SH-SY5Y (cell line): Measurements from ENCODE around the gene NEMP2.

Experiments used
- GATA2 ChIP-seq: IDR thresholded peaks from 2 replicates; pipeline ENCODE4 v1.6.1; 2011; ENCODE audit warnings: mild to moderate bottlenecking, low read depth, low read length
- GATA3 ChIP-seq: IDR thresholded peaks from 2 replicates; pipeline ENCODE4 v1.6.1; 2011; ENCODE audit warnings: low read depth, mild to moderate bottlenecking, low read length, moderate library complexity

DNA sequence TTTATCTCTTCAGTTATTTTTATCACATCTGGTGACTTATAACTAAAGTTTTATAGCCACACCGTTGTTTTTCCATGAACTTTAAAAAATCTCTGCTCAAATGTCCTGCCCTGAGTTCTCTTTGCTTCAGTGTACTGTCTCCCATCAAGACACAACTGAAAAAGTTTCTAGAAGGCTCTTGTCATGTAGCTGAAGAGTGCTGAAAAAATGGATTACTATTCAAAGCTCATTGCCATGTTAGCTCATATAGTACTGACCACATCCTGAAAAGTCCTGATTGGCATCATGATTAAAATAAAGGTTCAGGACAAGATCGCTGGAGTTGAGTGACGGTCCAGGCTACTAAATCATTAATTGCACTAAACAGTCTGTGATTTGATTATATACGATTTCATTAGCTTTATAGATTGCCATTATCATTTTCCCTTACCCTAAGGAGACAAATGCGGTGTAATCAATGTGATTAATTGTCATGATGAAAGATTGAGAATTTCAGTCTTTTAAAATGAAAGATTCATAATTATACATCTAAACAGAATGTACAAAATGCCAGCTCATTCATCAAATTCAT, 64.2 kb downstream of the NEMP2 start:
- no peak for TF ChIP-seq GATA2
- TF ChIP-seq GATA3: no peak
